Measurements from ENCODE around the gene CCDC63.

- TF ChIP-seq CTCF (conservative IDR thresholded peaks at IDR 0.05 in 1 of 2, IDR thresholded peaks at IDR 0.05 in 1 of 2; ENCODE audit: low read depth in 1 of 2, low read length in 2 of 2) (no peak), EZH2 (IDR thresholded peaks at IDR 0.05; ENCODE audit: low read length, missing control alignments) (no peak)
Observed at GRCh38 chr12:110858848-110859247, 12.1 kb downstream of the CCDC63 start.

Data from fibroblast of lung (primary cell).